BJ (cell line): ENCODE results near the gene NR1H3. TPM values are rescaled to one million over a fixed set of nuclear protein-coding genes. Genes with fewer than 3 reads are reported as not detected.

Experiments used
- CTCF ChIA-PET: fragments of 350-600 bp; formaldehyde crosslinking; extraction: SDS; loops from one replicate; lab custom pipeline; 2021; ENCODE audit warnings: antibody characterized with exemption, inconsistent platforms; lab: Yijun Ruan, JAX
- POLR2A ChIA-PET: fragments of 300-600 bp; sonication (Branson Sonifier 250); formaldehyde crosslinking; extraction: SDS; loops from one replicate; lab custom pipeline; 2021; ENCODE audit warnings: antibody characterized with exemption; lab: Charles Lee
- DNase-seq: peaks from one replicate; pipeline ENCODE4 v3.0.0-alpha.2; 2011; ENCODE audit warnings: low read depth
- H3K27me3 ChIP-seq: 2 replicates; pipeline ENCODE4 v1.6.0; 2011; ENCODE audit warnings: low read length; ENCODE audit not compliant: control insufficient read depth, insufficient read depth
- H3K36me3 ChIP-seq: 2 replicates; pipeline ENCODE4 v1.5.1; 2011; ENCODE audit warnings: low read length; ENCODE audit not compliant: control insufficient read depth, insufficient read depth
- H3K4me3 ChIP-seq: 2 replicates; pipeline ENCODE4 v1.5.1; 2011; ENCODE audit warnings: low read depth, mild to moderate bottlenecking, control low read depth, low read length
- CTCF ChIP-seq: IDR thresholded peaks from 2 replicates; pipeline ENCODE4 v1.5.1; 2011; ENCODE audit warnings: low read depth, mild to moderate bottlenecking, control low read depth, inconsistent platforms, low read length, moderate library complexity; ENCODE audit not compliant: insufficient read depth
- polyA plus RNA-seq: library from polyadenylated mRNA; depleted of rRNA; stranded (reverse); fragments of >200 nt; gene quantifications from 2 replicates; pipeline ENCODE4 v1.2.3, GENCODE V29; 2011

Gene NR1H3
- polyA plus RNA-seq, 1 experiment = 25.9 TPM

- Histone ChIP-seq H3K4me3 (no peak overlapping the region), H3K27me3 (no peaks in the 10 kb centered on the region), H3K36me3 (peaks cover 28% of the 10 kb centered on the region)
- POLR2A ChIA-PET = no interaction called here
- CTCF ChIA-PET = interaction anchor here (0.5 to 1.0 kb wide), 3 partner anchors 12 to 118 kb away, joined by 3 read pairs; partner anchors contain the start of gene ACP2
- TF ChIP-seq CTCF = no peak
- no peak for DNase-seq
Observed at GRCh38 chr11:47236482-47236881, 21.3 kb upstream of the NR1H3 start.

- no peak overlapping the region for H3K4me3 ChIP-seq
- no peak for TF ChIP-seq CTCF
- H3K36me3 ChIP-seq = peaks cover 36% of the 10 kb centered on the region
- CTCF ChIA-PET = no interaction called here
- DNase-seq = no peak
- POLR2A ChIA-PET = no interaction called here
- no peaks in the 10 kb centered on the region for H3K27me3 ChIP-seq
Observed at GRCh38 chr11:47239852-47240251, 17.9 kb upstream of the NR1H3 start.

GRCh38 chr11:47241841-47242301 lies 15.9 kb upstream of the NR1H3 start:
- no peak overlapping the region for H3K4me3 ChIP-seq
- POLR2A ChIA-PET = no interaction called here
- CTCF ChIA-PET = interaction anchor here (0.8 to 1.4 kb wide), 4 partner anchors 16 to 113 kb away, joined by 3 to 4 read pairs (median 3); partner anchors contain the start of gene NR1H3
- DNase-seq = no peak
- no peak for TF ChIP-seq CTCF
- H3K36me3 ChIP-seq = peaks cover 41% of the 10 kb centered on the region
- H3K27me3 ChIP-seq = no peaks in the 10 kb centered on the region

GRCh38 chr11:47242596-47243192 lies 15.1 kb upstream of the NR1H3 start:
- DNase-seq = no peak
- Histone ChIP-seq H3K27me3 (no peaks in the 10 kb centered on the region), H3K4me3 (no peak overlapping the region), H3K36me3 (peaks cover 41% of the 10 kb centered on the region)
- TF ChIP-seq CTCF = no peak
- ChIA-PET POLR2A (no interaction called here), CTCF (interaction anchor here (0.7 to 1.6 kb wide), 5 partner anchors 8 to 112 kb away, joined by 3 to 5 read pairs (median 3); partner anchors contain the start of genes MYBPC3 and NR1H3)

- no peak for DNase-seq
- Histone ChIP-seq H3K4me3 (no peak overlapping the region), H3K27me3 (no peaks in the 10 kb centered on the region), H3K36me3 (peaks cover 37% of the 10 kb centered on the region)
- no peak for TF ChIP-seq CTCF
- ChIA-PET CTCF (interaction anchor here (0.6 to 1.6 kb wide), 2 partner anchors 9 to 112 kb away, joined by 3 to 5 read pairs; no protein-coding TSS in a partner anchor), POLR2A (no interaction called here)
Observed at GRCh38 chr11:47243454-47243853, 14.3 kb upstream of the NR1H3 start.
